SK-N-SH (cell line): ENCODE data around the gene COL4A3.

Experiments used
- EZH2phosphoT487 ChIP-seq: fragments of 200-600 bp; sonication (generic); IDR thresholded peaks from 2 replicates; pipeline ENCODE4 v1.6.1; 2017; ENCODE audit warnings: low read depth, mixed run types, mild to moderate bottlenecking, antibody characterized with exemption, moderate library complexity, borderline replicate concordance
- MXI1 ChIP-seq: IDR thresholded peaks from 2 replicates; pipeline ENCODE4 v1.6.1; 2012; ENCODE audit warnings: mild to moderate bottlenecking, low read depth, low read length, improper control_type of control experiment
- PBX3 ChIP-seq: IDR thresholded peaks from 2 replicates; pipeline ENCODE4; 2012
- RFX5 ChIP-seq: IDR thresholded peaks from 2 replicates; pipeline ENCODE4 v1.6.1; 2012; ENCODE audit warnings: mild to moderate bottlenecking, improper control_type of control experiment, low read length
- TF ChIP-seq, protein P1 (sequence below): fragments of 200-600 bp; sonication (generic); IDR thresholded peaks from 2 replicates; pipeline ENCODE4 v1.6.1; 2017; ENCODE audit warnings: antibody characterized with exemption, mild to moderate bottlenecking, moderate library complexity
- TF ChIP-seq, protein P2 (sequence below): IDR thresholded peaks from 2 replicates; pipeline ENCODE4 v1.4.0; 2012; ENCODE audit warnings: low read depth, borderline replicate concordance

DNA sequence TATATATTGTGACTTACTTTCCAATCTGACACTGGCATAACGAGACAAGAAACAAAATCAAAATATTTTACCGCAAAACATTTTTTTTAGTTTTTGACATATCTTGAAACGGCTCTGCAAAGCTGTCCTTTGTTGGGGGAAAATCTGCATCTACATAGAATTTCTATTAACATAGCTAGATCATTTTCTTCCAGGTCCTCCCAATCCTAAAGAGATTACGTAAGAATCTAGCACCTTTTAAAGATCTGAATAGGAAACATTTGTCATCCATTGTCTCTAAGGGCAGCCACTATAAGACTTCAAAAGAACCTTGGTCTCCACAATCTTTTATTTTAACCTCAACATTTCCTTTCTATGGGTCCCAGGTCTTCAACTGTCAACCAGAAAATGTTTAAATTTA lies 159.4 kb downstream of the COL4A3 start:
- TF ChIP-seq MXI1 (no peak), EZH2phosphoT487 (no peak), PBX3 (no peak), RFX5 (no peak)
- TF ChIP-seq, protein P1, sequence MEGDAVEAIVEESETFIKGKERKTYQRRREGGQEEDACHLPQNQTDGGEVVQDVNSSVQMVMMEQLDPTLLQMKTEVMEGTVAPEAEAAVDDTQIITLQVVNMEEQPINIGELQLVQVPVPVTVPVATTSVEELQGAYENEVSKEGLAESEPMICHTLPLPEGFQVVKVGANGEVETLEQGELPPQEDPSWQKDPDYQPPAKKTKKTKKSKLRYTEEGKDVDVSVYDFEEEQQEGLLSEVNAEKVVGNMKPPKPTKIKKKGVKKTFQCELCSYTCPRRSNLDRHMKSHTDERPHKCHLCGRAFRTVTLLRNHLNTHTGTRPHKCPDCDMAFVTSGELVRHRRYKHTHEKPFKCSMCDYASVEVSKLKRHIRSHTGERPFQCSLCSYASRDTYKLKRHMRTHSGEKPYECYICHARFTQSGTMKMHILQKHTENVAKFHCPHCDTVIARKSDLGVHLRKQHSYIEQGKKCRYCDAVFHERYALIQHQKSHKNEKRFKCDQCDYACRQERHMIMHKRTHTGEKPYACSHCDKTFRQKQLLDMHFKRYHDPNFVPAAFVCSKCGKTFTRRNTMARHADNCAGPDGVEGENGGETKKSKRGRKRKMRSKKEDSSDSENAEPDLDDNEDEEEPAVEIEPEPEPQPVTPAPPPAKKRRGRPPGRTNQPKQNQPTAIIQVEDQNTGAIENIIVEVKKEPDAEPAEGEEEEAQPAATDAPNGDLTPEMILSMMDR, result no peak
- TF ChIP-seq, protein P2, sequence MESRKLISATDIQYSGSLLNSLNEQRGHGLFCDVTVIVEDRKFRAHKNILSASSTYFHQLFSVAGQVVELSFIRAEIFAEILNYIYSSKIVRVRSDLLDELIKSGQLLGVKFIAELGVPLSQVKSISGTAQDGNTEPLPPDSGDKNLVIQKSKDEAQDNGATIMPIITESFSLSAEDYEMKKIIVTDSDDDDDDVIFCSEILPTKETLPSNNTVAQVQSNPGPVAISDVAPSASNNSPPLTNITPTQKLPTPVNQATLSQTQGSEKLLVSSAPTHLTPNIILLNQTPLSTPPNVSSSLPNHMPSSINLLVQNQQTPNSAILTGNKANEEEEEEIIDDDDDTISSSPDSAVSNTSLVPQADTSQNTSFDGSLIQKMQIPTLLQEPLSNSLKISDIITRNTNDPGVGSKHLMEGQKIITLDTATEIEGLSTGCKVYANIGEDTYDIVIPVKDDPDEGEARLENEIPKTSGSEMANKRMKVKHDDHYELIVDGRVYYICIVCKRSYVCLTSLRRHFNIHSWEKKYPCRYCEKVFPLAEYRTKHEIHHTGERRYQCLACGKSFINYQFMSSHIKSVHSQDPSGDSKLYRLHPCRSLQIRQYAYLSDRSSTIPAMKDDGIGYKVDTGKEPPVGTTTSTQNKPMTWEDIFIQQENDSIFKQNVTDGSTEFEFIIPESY, result no peak
